DND-41 (cell line): ENCODE data around the gene KIRREL3.

Experiments used
- ATAC-seq: fragments of 200-7000 bp; cut with Tn5 transposase; 3 replicates; pipeline ENCODE4 v1.9.1; 2021; ENCODE audit warnings: low read depth; ENCODE audit not compliant: insufficient read depth
- DNase-seq: peaks from one replicate; pipeline ENCODE4 v3.0.0-alpha.2; 2020
- H2AFZ ChIP-seq: 2 replicates; pipeline ENCODE4 v1.6.0; 2012; ENCODE audit warnings: low read depth, low read length
- H3K27ac ChIP-seq: 2 replicates; pipeline ENCODE4 v1.5.1; 2012; ENCODE audit warnings: low read length, inconsistent platforms
- H3K27me3 ChIP-seq: fragments of 200-600 bp; sonication (generic); 2 replicates; pipeline ENCODE4 v1.6.0; 2012; ENCODE audit warnings: low read length, mild to moderate bottlenecking, inconsistent platforms; ENCODE audit not compliant: insufficient read depth, poor library complexity
- H3K36me3 ChIP-seq: 2 replicates; pipeline ENCODE4 v1.5.1; 2012; ENCODE audit warnings: low read length, inconsistent platforms; ENCODE audit not compliant: insufficient read depth
- H3K4me1 ChIP-seq: 2 replicates; pipeline ENCODE4 v1.5.1; 2012; ENCODE audit warnings: mild to moderate bottlenecking, low read length; ENCODE audit not compliant: insufficient read depth
- H3K4me2 ChIP-seq: 2 replicates; pipeline ENCODE4 v1.6.0; 2012; ENCODE audit warnings: mild to moderate bottlenecking, moderate library complexity, low read length, inconsistent platforms; ENCODE audit not compliant: insufficient read depth
- H3K4me3 ChIP-seq, 2 experiments: fragments of 200-600 bp in 1 of 2; shearing (Covaris generic) in 1 of 2; 2 replicates each; pipeline ENCODE4 v1.5.1; 2012 to 2016; ENCODE audit warnings: inconsistent platforms in 2 of 2, low read length in 2 of 2, mild to moderate bottlenecking in 2 of 2, low read depth in 1 of 2, moderate library complexity in 1 of 2
- H3K79me2 ChIP-seq: 2 replicates; pipeline ENCODE4 v1.6.0; 2012; ENCODE audit warnings: low read length, inconsistent platforms; ENCODE audit not compliant: insufficient read depth
- H3K9ac ChIP-seq: 2 replicates; pipeline ENCODE4 v1.6.0; 2012; ENCODE audit warnings: low read depth, mild to moderate bottlenecking, inconsistent platforms, low read length, moderate library complexity
- H3K9me3 ChIP-seq: 2 replicates; pipeline ENCODE4 v1.5.1; 2012; ENCODE audit warnings: low read length, moderate library complexity, mild to moderate bottlenecking, inconsistent platforms; ENCODE audit not compliant: insufficient read depth, severe bottlenecking
- H4K20me1 ChIP-seq: 2 replicates; pipeline ENCODE4 v1.6.0; 2012; ENCODE audit warnings: low read length; ENCODE audit not compliant: insufficient read depth
- EZH2 ChIP-seq: IDR thresholded peaks from 3 replicates; pipeline ENCODE4 v1.6.1; 2012; ENCODE audit warnings: borderline replicate concordance, low read depth, mild to moderate bottlenecking, moderate library complexity, low read length, inconsistent platforms; ENCODE audit not compliant: severe bottlenecking
- TF ChIP-seq, protein P1 (sequence below): IDR thresholded peaks from 2 replicates; pipeline ENCODE4 v1.5.1; 2012; ENCODE audit warnings: borderline replicate concordance, low read length, moderate library complexity, mild to moderate bottlenecking; ENCODE audit not compliant: poor library complexity, severe bottlenecking; ENCODE audit errors: extremely low read depth

Gene KIRREL3

GRCh38 chr11:126829716-126830115, 170.9 kb downstream of the KIRREL3 start:
- Histone ChIP-seq H4K20me1 (no peaks in the 10 kb centered on the region), H3K9ac (no peak overlapping the region), H3K4me1 (no peaks in the 10 kb centered on the region), H3K79me2 (no peaks in the 10 kb centered on the region), H3K9me3 (no peaks in the 10 kb centered on the region), H3K4me3 (no peak overlapping the region), H3K36me3 (no peaks in the 10 kb centered on the region), H3K27me3 (peaks cover 21% of the 10 kb centered on the region), H3K4me2 (no peak overlapping the region), H2AFZ (no peak overlapping the region), H3K27ac (no peak overlapping the region)
- ATAC-seq: no peak
- DNase-seq: no peak
- TF ChIP-seq, protein P1, sequence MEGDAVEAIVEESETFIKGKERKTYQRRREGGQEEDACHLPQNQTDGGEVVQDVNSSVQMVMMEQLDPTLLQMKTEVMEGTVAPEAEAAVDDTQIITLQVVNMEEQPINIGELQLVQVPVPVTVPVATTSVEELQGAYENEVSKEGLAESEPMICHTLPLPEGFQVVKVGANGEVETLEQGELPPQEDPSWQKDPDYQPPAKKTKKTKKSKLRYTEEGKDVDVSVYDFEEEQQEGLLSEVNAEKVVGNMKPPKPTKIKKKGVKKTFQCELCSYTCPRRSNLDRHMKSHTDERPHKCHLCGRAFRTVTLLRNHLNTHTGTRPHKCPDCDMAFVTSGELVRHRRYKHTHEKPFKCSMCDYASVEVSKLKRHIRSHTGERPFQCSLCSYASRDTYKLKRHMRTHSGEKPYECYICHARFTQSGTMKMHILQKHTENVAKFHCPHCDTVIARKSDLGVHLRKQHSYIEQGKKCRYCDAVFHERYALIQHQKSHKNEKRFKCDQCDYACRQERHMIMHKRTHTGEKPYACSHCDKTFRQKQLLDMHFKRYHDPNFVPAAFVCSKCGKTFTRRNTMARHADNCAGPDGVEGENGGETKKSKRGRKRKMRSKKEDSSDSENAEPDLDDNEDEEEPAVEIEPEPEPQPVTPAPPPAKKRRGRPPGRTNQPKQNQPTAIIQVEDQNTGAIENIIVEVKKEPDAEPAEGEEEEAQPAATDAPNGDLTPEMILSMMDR: no peak
- no peak for TF ChIP-seq EZH2

DNA sequence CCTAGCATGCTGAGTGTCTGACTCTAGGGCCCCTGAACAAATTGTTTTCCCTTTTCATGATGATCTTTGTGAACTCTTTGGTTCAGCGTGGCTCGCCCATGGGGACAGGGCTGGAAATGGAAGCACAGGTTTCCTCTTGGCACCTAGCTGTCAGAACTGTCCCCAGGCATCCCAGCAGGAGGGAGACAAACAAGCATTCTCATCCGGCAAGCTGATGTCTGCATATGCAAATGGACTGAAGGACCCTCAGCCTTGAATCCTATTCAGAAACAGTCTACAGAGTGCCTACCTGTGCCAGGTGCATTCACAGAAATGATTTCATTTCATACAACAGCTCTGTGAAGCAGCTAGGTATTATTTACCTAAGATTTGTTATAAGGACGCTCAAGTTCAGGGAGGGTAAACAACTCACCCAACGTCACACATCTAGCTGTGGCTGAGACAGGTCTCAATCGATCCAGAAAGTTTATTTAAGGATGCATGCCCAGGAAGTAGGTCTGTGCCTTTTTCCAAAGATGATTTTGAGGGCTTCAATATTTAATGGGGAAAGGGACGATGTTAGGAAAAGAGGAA, 176.4 kb downstream of the KIRREL3 start:
- Histone ChIP-seq H3K9me3 (no peaks in the 10 kb centered on the region), H3K9ac (no peak overlapping the region), H4K20me1 (no peaks in the 10 kb centered on the region), H2AFZ (no peak overlapping the region), H3K27ac (no peak overlapping the region), H3K4me3 (no peak overlapping the region), H3K36me3 (no peaks in the 10 kb centered on the region), H3K79me2 (no peaks in the 10 kb centered on the region), H3K27me3 (peaks cover 25% of the 10 kb centered on the region), H3K4me1 (no peaks in the 10 kb centered on the region), H3K4me2 (no peak overlapping the region)
- no peak for DNase-seq
- no peak for ATAC-seq
- no peak for TF ChIP-seq EZH2
- TF ChIP-seq, protein P1: no peak

GRCh38 chr11:126823274-126823673, 177.3 kb downstream of the KIRREL3 start:
- no peak for DNase-seq
- Histone ChIP-seq H4K20me1 (no peaks in the 10 kb centered on the region), H3K4me3 (no peak overlapping the region), H3K4me2 (no peak overlapping the region), H3K36me3 (no peaks in the 10 kb centered on the region), H3K27me3 (peaks cover 26% of the 10 kb centered on the region), H3K4me1 (no peaks in the 10 kb centered on the region), H3K27ac (no peak overlapping the region), H3K79me2 (no peaks in the 10 kb centered on the region), H2AFZ (no peak overlapping the region), H3K9ac (no peak overlapping the region), H3K9me3 (no peaks in the 10 kb centered on the region)
- ATAC-seq: no peak
- TF ChIP-seq EZH2: no peak
- TF ChIP-seq, protein P1: no peak
